Measurements from ENCODE around the gene KRCC1.
"Not testable (repeated sequence)": the region's sequence is repeated elsewhere in the genome, so short reads cannot be mapped to it uniquely, and the experiment has no call there.

The KRCC1 gene

DNA sequence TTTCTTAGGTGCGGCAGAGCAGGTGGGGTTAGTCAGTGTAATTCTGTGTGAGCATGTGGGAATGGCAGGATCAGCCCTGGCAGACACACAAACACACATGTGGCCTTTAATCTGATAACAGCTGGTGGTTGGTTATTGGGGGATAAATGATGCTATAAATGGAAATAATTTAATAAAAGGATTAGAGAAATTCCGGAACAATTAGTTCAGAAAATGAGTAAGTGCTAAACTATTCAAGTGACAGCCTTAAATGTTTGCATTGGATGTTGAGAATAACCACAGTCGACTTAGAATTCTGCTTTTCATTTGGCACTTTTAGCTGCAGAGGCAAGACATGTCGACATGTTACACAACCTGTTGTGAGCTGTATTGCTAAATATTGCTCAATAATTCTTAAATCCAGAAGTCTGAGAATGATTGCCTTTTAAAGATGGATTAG, 19.3 kb upstream of the KRCC1 start:
- DNase-seq = no peak

DNA sequence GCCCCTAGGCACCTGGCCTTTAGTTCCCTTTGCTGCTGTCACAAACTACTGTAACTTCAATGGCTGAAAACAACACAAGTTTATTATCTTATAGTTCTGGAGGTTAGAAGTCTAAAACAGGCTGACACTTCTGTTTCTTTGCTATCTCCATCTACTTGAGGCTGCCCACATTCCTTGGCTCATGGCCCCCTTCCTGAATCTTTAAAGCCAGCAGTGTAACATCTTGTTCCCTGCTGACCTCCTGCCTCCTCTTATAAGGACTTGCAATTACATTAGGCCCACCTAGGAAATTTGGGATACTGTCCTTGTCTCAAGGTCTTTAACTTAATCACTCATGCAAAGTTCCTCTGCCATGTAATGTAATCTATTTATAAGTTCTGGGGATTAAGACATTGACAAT, 18.6 kb upstream of the KRCC1 start:
- no peak for DNase-seq

GRCh38 chr2:88071365-88071764, 15.8 kb upstream of the KRCC1 start:
- no peak for DNase-seq

DNA sequence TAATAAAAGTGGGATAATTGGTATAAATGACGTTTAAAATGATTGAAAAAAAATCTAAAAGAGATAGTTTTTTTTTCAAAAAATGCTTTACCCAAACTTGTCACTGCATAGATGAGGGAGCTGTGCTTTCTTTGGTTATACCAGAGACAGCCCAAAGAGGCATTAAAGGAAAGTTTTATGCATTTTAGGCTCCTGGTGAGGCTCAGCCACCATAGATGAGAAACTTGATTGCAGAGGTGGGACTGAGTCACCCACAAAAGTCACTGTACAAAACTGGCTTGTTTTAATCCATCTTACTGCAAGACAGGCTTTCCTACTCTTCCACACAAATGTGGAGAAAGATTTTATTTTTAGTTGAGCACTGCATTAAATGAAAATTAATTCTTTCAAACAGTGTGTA, 14.5 kb upstream of the KRCC1 start:
- DNase-seq = no peak

DNA sequence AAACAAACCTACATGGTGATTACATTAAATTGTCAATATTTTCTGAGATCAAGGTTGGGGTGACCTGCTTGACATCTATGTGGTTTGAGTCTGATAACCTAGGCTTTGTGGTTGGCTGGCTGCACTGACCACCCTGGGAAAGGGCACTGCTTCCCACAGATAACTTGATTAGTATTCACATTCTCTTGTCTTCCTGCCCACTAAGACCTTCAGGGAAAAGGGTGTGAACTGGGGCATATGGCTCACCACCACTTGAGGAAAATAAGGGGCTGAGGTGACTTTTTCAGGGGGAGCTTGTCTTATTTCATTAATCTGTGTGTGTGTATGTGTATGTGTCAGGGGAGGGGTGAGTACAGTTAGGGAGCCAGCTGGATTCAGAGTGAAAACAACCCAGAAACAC, 13.5 kb upstream of the KRCC1 start:
- DNase-seq = no peak

GRCh38 chr2:88068044-88068443, 12.5 kb upstream of the KRCC1 start:
- no peak for DNase-seq

- DNase-seq = no peak
These were observed 12.0 kb upstream of the KRCC1 start, which contains the start of gene SMYD1 for GRCh38 chr2:88067598-88067997. Gene SMYD1 (plus strand): TSS chr2:88067825. CDS start chr2:88067865, 40 bp downstream.

DNA sequence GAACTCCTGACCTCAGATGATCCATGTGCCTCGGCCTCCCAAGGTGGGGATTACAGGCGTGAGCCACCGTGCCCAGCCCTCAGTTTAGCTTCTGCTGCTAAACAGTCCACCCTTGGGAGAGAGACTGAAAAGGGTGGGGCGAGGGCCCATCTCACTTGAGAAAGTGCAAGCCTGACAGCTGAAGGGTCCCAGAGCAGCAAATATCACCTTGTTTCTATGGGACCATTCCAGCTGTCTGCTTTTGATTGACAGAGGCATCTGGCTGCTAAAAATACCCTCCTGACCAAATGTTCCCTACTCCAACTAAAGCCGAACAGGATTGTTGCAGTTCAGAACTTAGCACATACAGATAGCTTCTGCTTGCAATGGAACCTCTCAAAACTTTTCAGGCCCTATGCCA, 11.6 kb upstream of the KRCC1 start:
- DNase-seq = no peak

- no peak for DNase-seq
These were observed 11.0 kb upstream of the KRCC1 start for GRCh38 chr2:88066543-88066942.

DNA sequence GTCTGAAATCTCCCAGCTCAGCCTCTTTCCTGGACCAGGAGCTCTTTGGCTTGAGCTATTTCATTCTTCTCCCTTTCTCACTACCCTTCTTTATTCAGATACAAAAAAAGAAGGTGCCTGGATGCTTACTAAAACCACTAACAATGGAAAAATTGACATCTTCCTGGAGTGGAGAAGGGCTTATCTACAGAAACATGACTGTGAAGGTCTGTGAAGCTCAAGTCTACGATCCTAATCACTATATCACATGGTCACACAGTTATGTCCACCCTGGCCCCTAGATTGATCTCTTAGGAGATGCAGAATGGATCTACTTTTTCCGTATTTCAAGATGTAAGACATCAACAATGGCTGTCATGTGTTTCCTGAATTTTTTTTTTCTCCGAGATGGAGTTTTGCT, 5.7 kb upstream of the KRCC1 start:
- DNase-seq = no peak

DNA sequence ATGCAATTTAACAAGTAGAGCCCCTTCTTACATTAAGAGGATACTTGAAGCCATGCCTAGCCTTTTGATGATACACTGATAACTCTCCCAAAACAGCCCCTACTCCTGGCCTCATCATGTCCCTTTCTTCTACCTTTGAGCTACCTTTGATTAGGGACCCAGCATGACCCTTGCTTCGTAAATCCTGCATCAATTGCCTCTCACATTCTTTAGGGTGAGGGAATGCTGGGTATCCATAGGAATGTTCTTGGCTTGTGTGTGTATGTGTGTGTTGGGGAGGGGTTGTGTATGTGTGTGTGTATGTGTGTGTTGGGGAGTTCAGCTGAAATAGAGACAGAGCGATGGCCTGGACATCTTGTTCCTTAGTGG, 5.3 kb upstream of the KRCC1 start:
- no peak for DNase-seq

DNA sequence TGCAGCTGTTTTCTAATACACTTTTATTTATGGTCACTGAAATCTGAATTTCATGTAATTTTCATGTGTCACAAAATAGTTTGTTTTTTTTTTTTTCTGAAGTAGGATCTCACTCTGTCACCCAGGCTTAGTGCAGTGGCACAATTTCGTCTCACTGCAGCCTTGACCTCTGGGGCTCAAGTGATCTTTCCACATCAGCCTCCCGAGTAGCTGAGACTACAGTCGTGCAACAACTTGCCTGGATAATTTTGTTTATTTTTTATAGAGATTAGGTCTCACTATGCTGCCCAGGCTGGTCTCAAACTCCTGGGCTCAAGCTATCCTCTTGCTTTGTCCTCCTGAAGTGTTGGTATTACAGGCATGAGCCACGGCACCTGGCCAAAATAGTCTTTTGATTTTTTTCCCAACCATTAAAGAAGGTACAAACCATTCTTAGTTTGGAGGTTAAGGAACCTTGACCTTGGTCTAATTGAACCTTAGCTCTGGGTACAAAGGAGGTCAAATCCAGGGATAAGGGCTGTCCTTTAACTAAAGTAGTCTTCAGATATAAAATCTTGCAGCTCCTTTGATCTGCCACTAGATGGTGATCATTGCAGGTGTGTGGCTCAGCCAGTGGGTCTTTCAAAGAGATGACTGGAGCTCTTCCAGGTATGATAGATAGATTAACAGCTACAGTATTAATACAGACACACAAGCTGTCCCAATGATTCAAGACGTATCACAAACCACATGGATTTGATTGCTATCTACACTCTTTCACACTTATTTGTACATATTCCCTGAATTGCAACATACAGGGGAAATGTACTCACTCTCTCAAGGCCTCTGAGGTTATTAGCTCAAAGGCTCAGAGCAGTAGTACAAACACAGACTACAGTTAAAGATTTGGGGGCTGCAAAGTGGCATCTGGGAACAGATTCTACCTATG, 4.7 kb upstream of the KRCC1 start:
- peak; percentile 43 for DNase-seq

DNA sequence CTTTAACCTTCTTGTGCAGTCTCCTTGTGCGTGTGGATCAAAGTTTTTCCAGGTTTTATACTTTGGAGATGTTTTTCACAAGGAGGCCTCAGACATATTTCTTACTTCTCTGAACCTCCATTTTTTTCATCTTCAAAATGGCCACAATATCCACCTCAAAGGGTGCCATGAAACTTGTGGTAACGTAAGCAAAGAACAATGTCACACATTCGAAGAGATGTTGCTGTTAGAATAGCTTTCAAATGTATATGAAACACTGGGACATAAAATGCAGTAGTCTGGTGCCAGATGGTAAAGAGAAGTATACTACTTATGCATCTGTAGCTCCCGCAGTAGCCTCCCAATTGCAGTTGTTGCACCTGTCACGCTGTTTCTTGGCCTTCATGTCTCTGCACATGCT, 2.6 kb upstream of the KRCC1 start:
- no peak for DNase-seq

DNA sequence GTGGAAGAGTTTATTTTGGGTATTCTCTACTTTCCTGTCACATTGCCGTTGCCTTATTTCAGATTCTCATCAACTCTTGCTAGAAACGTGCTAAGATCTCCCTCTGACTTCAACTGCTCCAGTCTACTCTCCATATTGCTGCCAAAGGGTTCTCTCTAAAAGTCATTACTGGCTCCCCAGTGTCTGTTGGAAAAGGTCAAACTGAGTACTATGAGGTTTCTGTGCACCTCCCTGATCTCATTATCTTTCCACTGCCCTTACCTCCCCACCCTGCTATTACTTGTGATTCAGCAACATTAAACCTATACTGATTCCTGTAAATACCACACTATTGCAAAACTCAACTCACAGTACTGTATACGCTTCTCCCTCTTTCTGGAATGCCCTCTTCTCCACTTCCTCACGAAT, 1.9 kb upstream of the KRCC1 start:
- no peak for DNase-seq

DNA sequence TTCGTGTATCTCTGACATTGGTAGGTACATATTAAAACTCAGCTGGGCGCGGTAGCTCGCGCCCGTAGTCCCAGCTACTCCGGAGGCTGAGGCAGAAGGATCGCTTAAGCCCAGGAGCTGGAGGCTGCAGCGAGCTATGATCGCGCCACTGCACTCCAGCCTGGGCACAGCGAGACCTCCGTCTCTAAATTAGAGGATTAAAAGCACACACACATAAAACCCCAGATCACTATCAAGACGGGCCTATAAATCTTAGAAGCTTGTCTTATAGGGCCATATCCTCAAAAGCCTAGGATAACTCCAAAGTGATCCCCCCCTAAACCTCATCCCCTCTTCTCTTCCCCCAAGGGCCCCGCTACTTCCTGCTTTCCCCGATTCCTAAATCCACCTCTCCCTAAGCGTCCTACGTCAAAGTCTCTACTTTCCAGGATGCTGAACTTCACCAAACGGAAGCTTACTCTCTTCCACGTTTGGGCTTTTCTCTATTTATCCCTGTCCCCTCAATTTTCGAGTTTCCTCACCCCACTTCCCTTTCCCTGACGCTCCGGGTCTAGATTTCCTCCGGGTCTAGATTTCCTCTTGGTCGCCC, 707 bp downstream of the KRCC1 start:
- DNase-seq = no peak

- no peak for DNase-seq
These were observed 1.4 kb downstream of the KRCC1 start for GRCh38 chr2:88053934-88054781.

DNA sequence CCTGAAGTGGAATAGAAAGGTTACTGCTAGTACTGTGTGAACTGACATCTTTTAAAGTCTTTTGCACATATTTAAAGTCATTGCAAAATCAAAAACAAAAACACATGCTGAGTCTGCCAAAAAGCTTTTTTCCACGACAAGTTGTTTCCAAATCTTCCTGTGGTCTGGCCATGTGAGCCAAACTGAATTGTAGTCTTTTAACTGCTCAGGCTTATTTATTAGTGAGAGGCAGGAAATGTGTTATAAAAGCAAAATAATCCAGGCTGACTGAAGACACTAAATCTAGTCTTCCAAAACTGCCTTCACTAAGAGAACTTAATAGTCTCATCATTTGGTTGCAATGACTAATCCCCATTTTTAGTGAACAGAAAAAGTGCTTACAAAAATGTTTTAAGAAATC, 2.3 kb downstream of the KRCC1 start:
- DNase-seq = no peak

DNA sequence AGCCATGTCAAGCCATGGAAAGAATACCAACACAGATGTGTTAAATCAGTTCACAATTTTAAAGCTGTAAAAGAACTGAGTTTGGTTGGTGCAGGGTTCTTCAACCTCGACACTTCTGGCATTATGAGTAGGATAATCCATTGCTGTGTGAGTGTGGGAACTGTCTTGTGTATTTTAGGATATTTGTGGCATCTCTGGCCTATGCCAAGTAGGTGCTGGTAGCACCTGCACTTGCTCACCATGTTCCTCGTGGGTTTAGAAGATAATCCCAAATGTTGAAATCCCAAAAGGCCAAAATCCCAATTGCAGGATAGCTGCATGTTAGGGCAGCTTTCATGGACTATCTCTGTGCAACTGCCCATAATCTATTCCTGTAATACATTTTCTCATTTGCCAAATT, 3.8 kb downstream of the KRCC1 start:
- no peak for DNase-seq

GRCh38 chr2:88049622-88050021, 6.0 kb downstream of the KRCC1 start:
- no peak for DNase-seq

- no peak for DNase-seq
These were observed 7.0 kb downstream of the KRCC1 start for GRCh38 chr2:88048541-88048940.

DNA sequence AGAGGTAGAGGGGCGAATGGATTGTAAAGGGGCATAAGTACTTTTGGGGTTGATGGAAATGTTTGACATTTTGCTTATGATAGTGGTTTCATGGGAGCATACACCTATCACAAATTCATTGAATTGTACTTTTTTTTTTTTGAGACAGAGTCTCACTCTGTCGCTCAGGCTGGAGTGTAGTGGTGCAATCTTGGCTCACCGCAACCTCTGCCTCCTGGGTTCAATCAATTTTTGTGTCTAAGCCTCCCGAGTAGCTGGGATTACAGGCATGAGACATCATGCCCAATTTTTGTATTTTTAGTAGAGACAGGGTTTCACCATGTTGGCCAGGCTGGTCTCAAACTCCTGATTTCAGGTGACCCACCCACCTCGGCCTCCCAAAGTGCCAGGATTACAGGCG, 10.0 kb downstream of the KRCC1 start:
- DNase-seq = not testable (repeated sequence)

DNA sequence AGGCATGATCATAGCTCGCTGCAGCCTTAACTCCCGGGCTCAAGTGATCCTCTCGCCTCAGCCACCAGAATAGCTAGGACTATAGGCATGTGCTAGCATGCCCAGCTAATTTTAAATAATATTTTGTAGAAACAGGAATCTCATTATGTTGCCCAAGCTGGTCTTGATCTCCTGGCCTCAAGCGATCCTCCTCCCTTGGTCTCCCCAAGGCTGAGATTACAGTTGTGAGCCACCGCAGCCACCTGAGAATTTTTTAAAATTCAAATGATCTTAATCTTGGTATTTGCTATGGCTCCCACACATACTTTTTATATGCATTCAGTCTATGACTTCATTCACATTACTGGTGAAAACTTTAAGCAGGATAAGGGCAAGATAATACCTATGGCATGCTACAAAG, 13.1 kb downstream of the KRCC1 start:
- no peak for DNase-seq

GRCh38 chr2:88038263-88039105, 17.1 kb downstream of the KRCC1 start:
- DNase-seq = no peak
